Esophagus muscularis mucosa (tissue), 4 donors: ENCODE data around the gene STXBP3. TPM values are rescaled to one million over a fixed set of nuclear protein-coding genes. Genes with fewer than 3 reads are reported as not detected.
"Not testable (repeated sequence)": the region's sequence is repeated elsewhere in the genome, so short reads cannot be mapped to it uniquely, and the experiment has no call there.

Experiments used
- DNase-seq: peaks from one replicate; pipeline ENCODE4 v3.0.0-alpha.2; 2017; ENCODE audit errors: extremely low spot score
- H3K27ac ChIP-seq, 4 donors: fragments of 200-600 bp; sonication (generic); replicated peaks in 1 of 4; 1 replicate in 3 of 4; 2 replicates in 1 of 4; pipeline ENCODE4 v1.5.1; 2016 to 2019; ENCODE audit warnings: mild to moderate bottlenecking in 1 of 4
- H3K27me3 ChIP-seq, 4 donors: fragments of 200-600 bp; sonication (generic); one replicate each; pipeline versions ENCODE4 v1.5.1 to v1.6.0; 2016 to 2019
- H3K36me3 ChIP-seq, 4 donors: fragments of 200-600 bp; sonication (generic); one replicate each; pipeline ENCODE4 v1.5.1; 2016 to 2019
- H3K4me1 ChIP-seq, 4 donors: fragments of 200-600 bp; sonication (generic); one replicate each; pipeline ENCODE4 v1.5.1; 2016 to 2019
- H3K4me3 ChIP-seq, 4 donors: fragments of 200-600 bp; sonication (generic); 1 replicate in 2 of 4; 2 replicates in 2 of 4; pipeline ENCODE4 v1.5.1; 2016 to 2019; ENCODE audit warnings: mild to moderate bottlenecking in 4 of 4, moderate library complexity in 1 of 4
- H3K9me3 ChIP-seq, 4 donors: fragments of 200-600 bp; sonication (generic); 1 replicate in 3 of 4; 2 replicates in 1 of 4; pipeline ENCODE4 v1.5.1; 2016 to 2019
- EP300 ChIP-seq: sonication (generic); formaldehyde crosslinking; IDR thresholded peaks from one replicate; pipeline ENCODE4 v1.6.1; 2017; ENCODE audit warnings: antibody characterized with exemption
- POLR2A ChIP-seq: fragments of 450-650 bp; IDR thresholded peaks from one replicate; pipeline ENCODE4 v1.6.1; 2017; ENCODE audit warnings: antibody characterized with exemption, moderate library complexity, mild to moderate bottlenecking, low read depth
- POLR2AphosphoS5 ChIP-seq, 2 donors: sonication (generic); formaldehyde crosslinking; IDR thresholded peaks; one replicate each; pipeline ENCODE4 v1.6.1; 2017; ENCODE audit warnings: antibody characterized with exemption in 2 of 2
- WGBS: methylation state at CpG from one replicate; pipeline ENCODE4 v1.1.5; 2018; 5-methylcytosine and 5-hydroxymethylcytosine counted together
- intact Hi-C: fragments of 100-400 bp; cut with DNase I; formaldehyde crosslinking; loops from one replicate; pipeline ENCODE4 v1.15.1; 2023
- total RNA-seq, 4 donors: library from RNA; depleted of rRNA; stranded (reverse); fragments of >200 nt; gene quantifications; one replicate each; pipeline versions ENCODE4 v1.1.0 to v1.2.1, GENCODE V29; 2016
- TF ChIP-seq, protein P1 (sequence below), 3 experiments: fragments of 200-600 bp in 2 of 3; fragments of 450-650 bp in 1 of 3; sonication (generic) in 2 of 3; IDR thresholded peaks; one replicate each; pipeline ENCODE4 v1.5.1; 2017 to 2019; ENCODE audit warnings: antibody characterized with exemption in 3 of 3, mild to moderate bottlenecking in 2 of 3, moderate library complexity in 1 of 3

The STXBP3 gene
- total RNA-seq, 4 donors from 2014 or later = 54.8 to 67.7 (median 63.8) TPM

GRCh38 chr1:108767115-108767514 is 20.6 kb downstream of the STXBP3 start:
- intact Hi-C loops = no loop called here
- Histone ChIP-seq H3K9me3 (no peaks in the 10 kb centered on the region), H3K27ac (no peak overlapping the region), H3K4me1 (no peaks in the 10 kb centered on the region), H3K36me3 (peaks cover 0 to 79% (median 49%) of the 10 kb centered on the region in 4 donors), H3K27me3 (no peaks in the 10 kb centered on the region), H3K4me3 (no peak overlapping the region)
- TF ChIP-seq, protein P1, sequence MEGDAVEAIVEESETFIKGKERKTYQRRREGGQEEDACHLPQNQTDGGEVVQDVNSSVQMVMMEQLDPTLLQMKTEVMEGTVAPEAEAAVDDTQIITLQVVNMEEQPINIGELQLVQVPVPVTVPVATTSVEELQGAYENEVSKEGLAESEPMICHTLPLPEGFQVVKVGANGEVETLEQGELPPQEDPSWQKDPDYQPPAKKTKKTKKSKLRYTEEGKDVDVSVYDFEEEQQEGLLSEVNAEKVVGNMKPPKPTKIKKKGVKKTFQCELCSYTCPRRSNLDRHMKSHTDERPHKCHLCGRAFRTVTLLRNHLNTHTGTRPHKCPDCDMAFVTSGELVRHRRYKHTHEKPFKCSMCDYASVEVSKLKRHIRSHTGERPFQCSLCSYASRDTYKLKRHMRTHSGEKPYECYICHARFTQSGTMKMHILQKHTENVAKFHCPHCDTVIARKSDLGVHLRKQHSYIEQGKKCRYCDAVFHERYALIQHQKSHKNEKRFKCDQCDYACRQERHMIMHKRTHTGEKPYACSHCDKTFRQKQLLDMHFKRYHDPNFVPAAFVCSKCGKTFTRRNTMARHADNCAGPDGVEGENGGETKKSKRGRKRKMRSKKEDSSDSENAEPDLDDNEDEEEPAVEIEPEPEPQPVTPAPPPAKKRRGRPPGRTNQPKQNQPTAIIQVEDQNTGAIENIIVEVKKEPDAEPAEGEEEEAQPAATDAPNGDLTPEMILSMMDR (IDR thresholded peaks at IDR 0.05) = no peak
- TF ChIP-seq POLR2AphosphoS5 (IDR thresholded peaks at IDR 0.05) (no peak), EP300 (no peak)
- no peak for DNase-seq
- WGBS = 59% methylated on average over 1 of the region's 1 CpG

DNA sequence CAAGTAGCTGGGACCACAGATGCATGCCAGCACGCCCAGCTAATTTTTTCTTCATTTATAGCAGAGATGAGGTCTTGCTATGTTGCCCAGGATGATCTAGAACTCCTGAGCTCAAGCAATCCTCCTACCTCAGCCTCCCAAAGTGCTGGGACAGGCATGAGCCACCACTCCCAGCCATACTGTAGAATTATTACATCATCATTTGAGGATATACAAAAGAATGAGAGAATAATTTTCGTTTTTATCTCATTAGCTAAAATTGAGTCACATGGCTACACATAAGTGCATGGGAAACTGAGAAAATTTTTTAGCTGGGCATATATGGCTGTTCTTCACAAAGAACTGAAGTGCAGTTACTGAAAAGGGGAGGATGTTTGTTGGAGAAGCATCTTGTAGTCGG is 21.2 kb downstream of the STXBP3 start:
- intact Hi-C loops = no loop called here

GRCh38 chr1:108777839-108778238 is 31.4 kb downstream of the STXBP3 start:
- no peak overlapping the region for H3K4me3 ChIP-seq

More for the DNA sequence above, 21.2 kb downstream of the STXBP3 start:
- no peaks in the 10 kb centered on the region for H3K9me3 ChIP-seq
- no peak overlapping the region for H3K27ac ChIP-seq
- peaks cover under 1 to 76% (median 49%) of the 10 kb centered on the region in 4 donors for H3K36me3 ChIP-seq
- DNase-seq = no peak
- TF ChIP-seq POLR2AphosphoS5 (IDR thresholded peaks at IDR 0.05) (no peak), POLR2A (no peak), EP300 (no peak)
- TF ChIP-seq, protein P1 (IDR thresholded peaks at IDR 0.05) = no peak
- H3K27me3 ChIP-seq = no peaks in the 10 kb centered on the region
- WGBS = 96% methylated on average over 3 of the region's 3 CpGs
- no peak overlapping the region for H3K4me3 ChIP-seq
- no peaks in the 10 kb centered on the region for H3K4me1 ChIP-seq

DNA sequence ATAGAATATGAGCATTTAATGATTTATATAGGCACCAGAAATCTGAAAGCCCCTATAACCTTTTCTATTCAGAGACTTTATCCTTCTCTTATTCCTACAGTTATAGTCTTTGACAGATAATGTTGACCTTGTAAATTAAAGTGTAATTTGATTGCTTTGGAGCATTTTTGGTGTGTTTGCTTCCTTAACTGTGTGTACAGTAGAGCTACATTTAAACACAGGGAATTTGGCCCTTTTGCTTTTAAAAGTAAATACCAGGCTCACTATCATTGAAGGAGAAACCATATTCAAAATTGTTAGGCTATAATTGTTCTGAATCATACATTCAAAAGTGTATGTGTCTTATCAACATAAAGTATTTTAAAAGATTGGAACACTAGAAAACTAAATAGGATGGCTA is 33.0 kb downstream of the STXBP3 start:
- Histone ChIP-seq H3K27ac (no peak overlapping the region), H3K4me3 (no peak overlapping the region), H3K27me3 (no peaks in the 10 kb centered on the region), H3K4me1 (no peaks in the 10 kb centered on the region), H3K9me3 (no peaks in the 10 kb centered on the region), H3K36me3 (peaks cover 44 to 92% (median 75%) of the 10 kb centered on the region in 4 donors)
- TF ChIP-seq EP300 = no peak
- no peak for TF ChIP-seq POLR2AphosphoS5 (IDR thresholded peaks at IDR 0.05)
- no peak for TF ChIP-seq POLR2A
- TF ChIP-seq, protein P1 (IDR thresholded peaks at IDR 0.05) = no peak
- intact Hi-C loops = no loop called here
- no peak for DNase-seq

More at GRCh38 chr1:108777839-108778238, 31.4 kb downstream of the STXBP3 start:
- no peak for DNase-seq
- Histone ChIP-seq H3K27ac (no peak overlapping the region), H3K36me3 (peaks cover 38 to 92% (median 75%) of the 10 kb centered on the region in 4 donors), H3K4me1 (no peaks in the 10 kb centered on the region), H3K9me3 (no peaks in the 10 kb centered on the region), H3K27me3 (no peaks in the 10 kb centered on the region)
- no peak for TF ChIP-seq POLR2A
- TF ChIP-seq, protein P1 (IDR thresholded peaks at IDR 0.05) = no peak
- no peak for TF ChIP-seq EP300
- TF ChIP-seq POLR2AphosphoS5 (IDR thresholded peaks at IDR 0.05) = no peak
- intact Hi-C loops = no loop called here

- intact Hi-C loops = no loop called here
- H3K4me1 ChIP-seq = no peaks in the 10 kb centered on the region
- whole genome bisulfite sequencing = 91% methylated on average over 3 of the region's 3 CpGs
- H3K36me3 ChIP-seq = peaks cover 58 to 92% (median 79%) of the 10 kb centered on the region in 4 donors
- TF ChIP-seq POLR2AphosphoS5 (IDR thresholded peaks at IDR 0.05) = no peak
- TF ChIP-seq POLR2A = no peak
- TF ChIP-seq, protein P1 (IDR thresholded peaks at IDR 0.05) = no peak
- no peak for TF ChIP-seq EP300
- peaks cover 0 to 14% (median 7%) of the 10 kb centered on the region in 4 donors for H3K9me3 ChIP-seq
- H3K27ac ChIP-seq = no peak overlapping the region
- no peaks in the 10 kb centered on the region for H3K27me3 ChIP-seq
- H3K4me3 ChIP-seq = no peak overlapping the region
- no peak for DNase-seq
These were observed 34.6 kb downstream of the STXBP3 start for GRCh38 chr1:108780937-108781574.

- Histone ChIP-seq H3K9me3 (peaks cover 0 to 16% (median 8%) of the 10 kb centered on the region in 4 donors), H3K36me3 (peaks cover 55 to 92% (median 81%) of the 10 kb centered on the region in 4 donors)
- H3K27ac ChIP-seq, intact Hi-C loops, H3K4me3 ChIP-seq, DNase-seq, H3K27me3 ChIP-seq, H3K4me1 ChIP-seq: not testable (repeated sequence)
- 95% methylated on average over 1 of the region's 1 CpG for WGBS
These were observed 35.1 kb downstream of the STXBP3 start for GRCh38 chr1:108781575-108781944.
